DMS79 (cell line): ENCODE data around the gene TES.
"Not testable (repeated sequence)": the region's sequence is repeated elsewhere in the genome, so short reads cannot be mapped to it uniquely, and the experiment has no call there.

Source experiments
- DNase-seq: peaks from one replicate; lab custom pipeline; 2025; lab: John Stamatoyannopoulos, UW

TES gene

DNA sequence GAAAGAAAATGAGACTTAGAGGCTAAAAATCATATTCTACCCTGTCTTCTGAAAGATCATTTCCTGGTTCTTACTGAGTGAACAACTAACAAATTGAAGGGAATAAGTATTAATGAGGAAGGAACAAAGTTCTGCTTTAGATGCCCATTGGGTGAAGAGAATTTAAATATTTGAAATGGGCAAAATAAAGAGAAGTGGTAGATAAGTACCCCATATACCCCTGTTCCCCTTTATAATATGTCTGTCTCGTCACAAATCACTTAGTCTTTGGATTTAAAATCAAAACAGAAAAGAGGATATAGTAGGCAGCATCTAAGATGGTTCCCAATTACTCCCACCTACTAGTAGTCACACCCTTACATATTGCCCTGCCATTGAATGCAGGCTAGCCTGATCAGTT lies 13.2 kb downstream of the TES start:
- DNase-seq: no peak

DNA sequence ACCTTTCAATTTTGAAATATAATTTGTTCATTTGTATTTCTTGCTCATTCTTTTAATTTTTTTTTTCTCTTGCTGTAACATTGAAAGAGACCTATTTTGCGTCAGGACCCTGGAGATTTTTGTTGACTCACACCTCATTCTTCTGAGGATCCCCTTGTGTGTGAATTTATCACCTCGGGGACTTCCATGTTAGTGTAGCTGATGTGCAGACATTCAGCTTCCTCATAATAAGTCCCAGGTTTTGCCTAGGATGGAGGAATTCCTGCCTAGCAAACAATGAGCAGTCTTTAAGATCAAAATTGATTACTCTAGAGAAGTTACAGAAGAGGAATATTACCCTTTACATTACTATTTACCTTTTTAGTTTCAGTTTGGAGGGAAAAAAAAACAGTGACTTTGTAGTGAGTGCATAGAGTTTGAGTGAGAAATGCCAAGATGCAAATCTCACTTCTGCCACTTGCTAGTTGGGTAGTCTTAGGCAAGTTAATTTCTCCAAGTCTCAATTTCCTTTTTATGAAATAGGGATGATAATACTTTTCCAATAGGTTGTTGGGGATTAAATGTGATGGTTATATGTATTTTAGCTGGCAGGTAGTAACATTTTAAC lies 14.3 kb downstream of the TES start:
- no peak for DNase-seq

DNA sequence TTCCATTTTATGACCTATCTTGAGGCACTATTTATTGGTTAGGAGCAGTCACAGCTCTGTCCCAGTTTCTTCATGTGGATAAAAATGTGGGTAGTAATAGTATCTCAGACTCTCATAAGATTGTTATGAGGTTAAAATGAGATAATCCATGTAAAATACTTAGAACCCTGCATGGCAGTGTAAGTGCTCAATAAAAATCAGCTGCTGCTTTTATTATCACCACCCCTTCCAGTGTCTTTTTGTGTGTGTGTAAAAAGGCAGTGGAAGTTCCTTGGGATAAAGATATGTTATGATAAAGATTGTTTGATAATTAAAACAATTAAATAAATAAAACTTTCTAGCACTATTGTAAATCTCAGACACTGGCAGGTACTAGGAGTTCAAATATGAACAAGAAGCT lies 15.5 kb downstream of the TES start:
- DNase-seq: no peak

DNA sequence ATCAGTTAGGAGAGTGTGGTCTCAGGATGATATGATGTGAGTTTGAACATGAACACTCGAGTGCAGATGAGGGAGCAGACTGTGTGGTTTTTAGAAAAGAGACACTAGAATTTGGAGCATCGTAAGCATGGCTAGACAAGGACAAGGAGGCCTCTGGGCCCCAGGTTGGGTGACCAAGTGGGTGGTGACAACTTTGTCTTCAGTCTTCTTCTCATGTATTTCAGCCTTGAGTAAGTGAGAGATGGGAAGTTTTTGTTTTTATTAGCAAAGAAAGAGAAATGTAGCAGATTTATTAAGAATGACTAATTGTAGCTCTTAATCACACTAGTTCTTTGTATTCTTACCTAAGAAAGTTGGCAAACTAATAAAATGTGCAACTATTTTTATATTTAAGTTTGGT lies 16.3 kb downstream of the TES start:
- no peak for DNase-seq

DNA sequence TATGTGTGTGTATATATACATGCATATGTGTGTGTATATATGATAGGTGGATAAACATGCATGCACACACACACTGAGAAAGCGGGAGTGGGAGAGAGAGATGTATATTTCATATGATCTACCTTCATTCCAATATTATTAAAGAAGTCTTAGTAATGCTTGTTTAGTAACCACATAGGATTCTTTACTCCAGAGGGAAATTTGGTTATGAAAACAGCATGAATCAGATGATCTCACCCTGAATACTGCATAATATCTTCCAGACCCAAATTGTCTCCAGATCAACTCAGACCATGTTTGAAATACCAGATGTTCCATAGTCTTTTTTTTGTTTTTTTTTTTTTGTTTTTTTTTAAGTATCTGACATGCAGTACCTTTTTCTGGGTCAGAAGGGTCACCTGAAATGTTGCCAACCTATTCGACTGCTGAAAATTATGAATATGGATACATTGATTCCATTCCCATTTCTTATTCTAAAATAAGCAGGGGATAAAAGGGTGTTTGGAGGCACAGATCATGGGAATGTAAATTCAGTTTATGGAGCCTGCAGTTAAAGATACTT lies 17.4 kb downstream of the TES start:
- DNase-seq: no peak

DNA sequence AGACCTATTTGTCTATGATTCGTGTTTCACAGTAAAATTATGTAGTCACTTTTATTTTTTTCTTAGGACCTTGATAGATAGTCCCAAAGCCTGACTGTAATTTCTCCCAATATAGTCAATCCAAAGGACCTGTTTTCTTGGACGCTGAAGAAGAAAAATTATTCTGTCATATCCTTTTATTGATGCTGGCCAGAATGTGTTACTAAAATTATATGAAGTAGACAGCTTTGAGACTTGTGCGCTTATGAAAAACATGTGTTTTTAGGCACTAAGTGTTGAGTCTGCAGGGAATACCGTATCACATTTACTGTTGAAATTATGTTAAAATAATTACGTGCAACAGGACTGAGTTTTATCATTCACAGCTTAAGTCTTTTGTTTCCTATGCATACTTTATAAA lies 17.9 kb downstream of the TES start:
- no peak for DNase-seq

DNA sequence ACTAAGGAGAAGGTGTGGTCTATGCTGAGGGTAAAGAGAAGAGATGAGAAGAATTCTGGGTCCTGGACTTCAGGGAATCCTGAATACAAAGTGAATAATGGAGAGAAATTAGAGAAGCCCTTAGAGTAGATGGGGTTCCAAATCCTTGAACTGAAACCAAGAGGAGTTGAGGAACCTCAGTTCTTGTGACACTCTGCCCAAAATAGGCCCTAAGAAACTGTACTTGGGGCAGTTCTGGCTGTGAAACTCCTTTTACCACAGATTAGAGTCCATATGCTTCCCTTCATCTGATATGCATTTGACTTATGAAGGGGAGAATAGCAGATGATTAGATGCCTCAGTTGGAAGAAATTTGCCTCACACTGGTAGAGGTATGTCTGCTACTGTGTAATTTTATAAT lies 19.0 kb downstream of the TES start:
- DNase-seq: no peak

DNA sequence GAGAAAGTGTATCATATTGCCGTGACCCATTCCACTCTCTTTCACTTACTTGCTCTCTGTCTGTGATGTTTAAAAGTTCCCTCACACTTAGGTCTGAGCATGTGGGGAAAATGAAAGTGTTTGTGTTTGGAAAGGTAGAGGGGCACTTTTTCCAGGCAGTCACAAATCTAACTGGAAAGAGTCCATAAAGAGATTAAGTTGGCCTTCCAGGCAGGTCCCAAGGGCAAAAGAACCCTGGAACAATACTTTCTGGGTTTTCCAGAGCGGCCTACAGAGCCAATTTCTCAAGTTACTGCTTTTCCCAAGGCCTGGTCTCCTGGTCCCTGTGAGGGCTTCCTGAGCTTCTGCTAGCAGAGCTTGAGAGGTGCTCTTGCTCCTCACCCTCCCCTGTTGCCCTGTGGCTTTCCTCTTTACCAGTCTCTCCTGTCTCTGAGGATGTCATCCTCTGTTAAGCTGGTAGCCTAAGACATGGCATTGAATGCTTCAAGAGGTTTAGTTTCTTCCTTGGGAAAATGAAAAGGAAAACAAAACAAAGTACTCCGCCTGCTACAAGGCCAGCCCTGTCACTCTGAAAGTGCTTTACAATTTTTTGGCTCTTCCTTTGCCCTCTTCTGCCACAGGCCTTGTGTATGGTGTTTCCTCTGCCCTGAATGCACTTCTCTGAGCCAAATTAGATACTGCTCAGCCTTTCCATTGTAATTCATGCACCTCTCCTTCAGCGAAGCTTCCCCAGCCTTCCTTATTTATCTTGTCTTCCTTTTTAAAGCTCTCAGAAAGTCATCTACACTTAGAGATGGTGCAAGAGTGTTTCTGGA lies 20.1 kb downstream of the TES start:
- no peak for DNase-seq

DNA sequence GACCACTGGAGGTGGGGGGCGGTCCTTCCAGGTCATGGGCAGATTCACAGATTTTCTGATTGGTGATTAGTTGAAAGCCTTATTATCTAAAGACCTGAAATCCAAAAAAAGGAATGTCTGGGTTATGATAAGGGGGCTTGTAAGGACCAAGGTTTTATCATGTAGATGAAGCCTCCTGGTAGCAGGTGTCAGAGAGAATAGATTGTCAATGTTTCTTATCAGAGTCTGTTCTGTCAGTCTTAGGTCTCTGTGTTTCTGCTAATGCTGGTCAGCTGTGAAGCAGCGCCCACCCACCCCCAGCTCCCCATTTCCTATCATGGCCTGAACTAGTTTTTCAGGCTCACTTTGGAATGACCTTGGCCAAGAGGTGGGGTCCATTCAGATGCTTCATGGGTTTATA lies 21.2 kb downstream of the TES start:
- DNase-seq: no peak

DNA sequence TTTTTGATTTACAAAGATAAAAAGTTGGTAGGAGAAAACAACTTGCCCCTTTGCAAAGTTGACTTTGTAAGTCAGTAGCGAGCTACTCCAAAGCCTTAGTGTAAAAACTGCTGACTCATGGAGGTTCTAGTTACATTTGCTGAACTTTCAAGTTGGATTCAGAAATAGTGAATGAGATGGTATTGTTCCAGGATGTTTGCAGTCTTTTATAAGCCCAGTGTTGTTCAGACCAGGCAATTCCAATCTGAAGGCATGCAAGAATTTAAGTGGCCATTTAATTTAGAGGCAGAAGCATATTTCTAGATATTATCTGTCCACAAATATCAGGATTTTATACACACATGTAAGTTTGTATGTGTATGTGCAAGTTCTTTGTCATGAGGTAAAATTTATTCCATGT lies 21.6 kb downstream of the TES start:
- DNase-seq: no peak

DNA sequence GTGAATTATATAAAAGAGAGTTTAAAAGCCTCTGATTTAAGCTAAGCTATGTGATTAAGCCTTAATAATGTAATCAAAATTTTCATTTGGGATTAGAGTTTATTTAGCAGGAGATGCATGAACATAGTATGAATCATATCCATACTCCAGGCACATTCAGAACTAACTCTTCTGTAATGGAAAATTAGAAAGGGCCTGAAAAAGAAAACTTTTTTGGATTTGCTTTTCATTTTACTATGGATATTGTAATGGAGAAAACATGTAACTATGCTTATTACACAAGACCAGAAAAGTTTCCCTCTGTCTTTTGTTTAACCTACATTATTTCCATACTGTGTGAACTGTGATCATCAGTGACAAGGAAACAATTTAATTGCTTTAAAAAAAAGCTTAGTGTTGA lies 22.0 kb downstream of the TES start:
- DNase-seq: no peak

DNA sequence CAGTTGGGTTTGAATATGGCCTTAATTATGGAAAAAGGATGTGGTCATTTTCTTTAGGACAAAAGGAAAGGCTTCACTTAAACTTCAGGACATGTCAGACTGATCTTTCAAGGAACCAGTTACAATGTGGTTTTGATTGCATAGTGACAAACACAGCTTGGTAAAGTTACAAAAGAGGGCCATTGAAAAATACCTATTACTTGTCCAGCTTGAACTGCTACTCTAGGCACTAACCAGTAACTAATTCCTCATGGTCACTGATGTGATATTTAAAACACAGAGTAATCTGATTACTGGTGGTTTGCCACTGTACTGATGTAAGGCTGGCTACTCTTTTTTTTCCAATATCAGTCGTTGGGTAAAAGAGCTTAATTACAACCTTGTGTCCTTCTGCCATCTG lies 22.6 kb downstream of the TES start:
- DNase-seq: no peak

DNA sequence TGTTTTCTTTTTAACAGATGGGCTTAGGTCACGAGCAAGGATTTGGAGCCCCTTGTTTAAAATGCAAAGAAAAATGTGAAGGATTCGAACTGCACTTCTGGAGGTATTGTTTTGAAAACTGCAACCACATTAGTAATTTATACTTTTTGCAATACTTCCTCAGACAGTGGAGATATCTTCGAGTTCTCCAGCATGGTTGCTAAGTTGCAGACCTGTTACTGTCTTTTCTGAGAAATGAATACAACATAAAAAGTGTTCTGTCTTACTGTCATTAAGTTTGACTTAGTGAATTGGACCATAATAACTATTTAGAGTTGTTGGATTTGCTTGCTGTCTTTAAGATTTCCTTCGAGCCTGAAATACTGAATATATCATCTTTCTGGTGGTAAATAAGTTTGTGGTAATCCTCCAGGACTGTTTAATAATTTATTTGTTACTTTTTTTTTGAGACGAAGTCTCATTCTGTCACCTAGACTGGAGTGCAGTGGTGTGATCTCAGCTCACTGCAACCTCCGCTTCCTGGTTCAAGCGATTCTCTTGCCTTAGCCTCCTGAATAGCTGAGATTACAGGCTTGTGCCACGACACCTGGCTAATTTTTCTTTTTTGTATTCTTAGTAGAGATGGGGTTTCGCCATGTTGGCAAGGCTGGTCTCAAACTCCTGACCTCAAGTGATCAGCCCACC lies 24.3 kb downstream of the TES start:
- DNase-seq: no peak

DNA sequence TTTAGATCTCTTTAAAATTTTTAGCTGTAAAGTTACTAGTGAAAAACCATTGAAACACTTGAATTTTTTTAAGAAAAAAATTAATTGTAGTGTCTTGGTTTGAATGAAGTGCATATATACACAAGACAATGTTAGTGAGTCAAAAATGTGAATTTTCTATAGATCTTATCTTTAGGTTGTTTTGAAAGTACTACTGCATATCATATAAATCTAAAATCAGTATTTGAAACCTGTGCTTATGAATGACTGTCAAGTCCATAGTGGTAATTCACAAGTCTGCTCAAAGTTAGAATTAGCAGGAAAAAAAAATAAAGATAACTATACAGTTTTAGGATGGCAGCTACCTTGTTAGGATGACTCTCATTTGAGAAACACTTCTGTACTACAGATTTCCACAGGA lies 25.0 kb downstream of the TES start:
- no peak for DNase-seq

DNA sequence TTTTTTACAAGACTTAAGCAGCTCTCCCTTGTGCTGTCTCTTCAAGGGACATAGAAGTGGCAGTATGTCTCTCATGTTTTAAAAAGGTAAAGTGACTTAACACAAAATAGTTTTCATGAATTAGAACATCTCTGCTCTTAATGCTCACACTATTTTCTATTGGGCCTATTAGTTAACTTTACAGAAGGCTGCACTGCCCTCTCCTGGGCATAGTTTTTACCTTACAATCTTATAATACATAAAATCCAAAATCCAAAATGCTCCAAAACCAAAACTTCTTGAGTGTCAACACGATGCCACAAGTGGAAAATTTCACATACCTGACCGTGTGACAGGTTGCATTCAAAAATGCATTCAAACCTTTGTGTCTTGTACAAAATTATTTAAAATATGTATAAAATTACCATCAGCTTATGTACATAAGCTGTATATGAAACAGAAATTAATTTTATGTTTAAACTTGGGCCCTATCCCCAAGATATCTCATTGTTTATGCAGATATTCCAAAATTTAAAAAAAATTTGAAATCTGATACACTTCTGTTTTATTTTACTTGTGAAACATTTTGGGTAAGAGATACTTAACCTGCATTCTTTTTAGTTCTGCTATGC lies 25.8 kb downstream of the TES start:
- no peak for DNase-seq

DNA sequence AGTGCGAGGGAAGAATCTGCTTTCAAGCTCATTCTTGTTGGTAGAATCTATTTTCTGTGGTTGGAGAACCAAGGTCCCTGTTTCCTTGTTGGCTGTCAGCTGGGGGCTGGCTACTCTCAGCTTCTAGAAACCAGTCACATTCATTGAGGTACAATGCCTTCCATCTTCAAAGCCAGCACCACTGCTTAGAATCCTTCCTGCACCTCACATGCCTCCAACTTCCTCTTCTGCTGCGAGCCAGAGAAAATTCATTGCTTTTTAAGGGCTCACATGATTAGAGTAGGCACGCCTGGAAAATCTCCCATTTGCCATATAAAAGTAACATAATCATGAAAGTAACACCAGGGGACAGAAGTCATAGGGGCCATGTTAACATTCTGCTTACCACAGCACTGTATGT lies 28.7 kb downstream of the TES start:
- DNase-seq: no peak

DNA sequence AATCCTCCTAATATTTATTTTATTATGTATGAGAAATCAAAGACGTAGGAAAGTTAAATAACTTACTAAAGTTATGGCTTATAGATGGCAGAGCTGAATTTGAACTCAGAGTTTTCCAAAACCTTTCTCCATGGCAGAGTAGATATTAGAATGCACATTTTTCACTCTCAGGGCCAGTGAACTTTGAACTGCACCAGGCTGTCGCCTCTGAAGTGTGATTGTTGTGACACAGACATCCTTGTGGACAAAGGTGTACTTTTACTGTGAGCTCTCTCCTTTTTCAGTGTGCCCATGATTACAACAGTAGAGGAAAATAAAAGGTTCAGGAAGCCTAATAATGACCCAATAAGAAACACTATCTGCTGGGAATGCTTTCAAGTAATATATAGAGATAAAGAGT lies 29.1 kb downstream of the TES start:
- no peak for DNase-seq

DNA sequence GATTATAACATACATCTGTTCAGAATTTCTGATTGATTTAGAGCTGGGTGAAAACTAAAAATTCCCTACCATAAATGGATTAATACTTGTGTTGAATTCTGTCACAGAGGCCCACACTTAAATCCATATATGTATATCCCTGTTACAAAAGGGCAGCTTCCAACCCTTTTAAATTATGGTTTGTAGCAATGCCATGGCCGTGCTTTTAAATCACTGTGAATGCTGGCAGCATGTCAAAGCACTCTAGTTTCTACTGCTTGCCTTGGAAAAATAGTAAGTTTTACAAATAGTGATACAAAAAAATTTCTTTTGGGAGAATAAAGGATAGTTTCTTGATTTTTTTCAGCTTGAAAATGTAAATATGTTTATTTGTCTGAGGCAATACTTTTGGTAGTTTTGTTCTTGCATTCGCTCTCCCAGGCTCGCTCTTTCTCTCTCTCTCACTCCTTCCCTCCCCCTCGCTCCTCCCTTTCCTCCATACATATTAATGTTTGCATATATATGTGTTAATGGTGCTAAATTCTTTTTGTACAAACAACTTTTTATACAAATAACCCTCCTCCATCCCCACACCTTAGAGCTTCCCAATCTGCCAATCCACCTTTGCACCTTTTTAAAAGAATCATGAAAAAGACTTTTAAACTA lies 29.8 kb downstream of the TES start:
- DNase-seq: no peak

DNA sequence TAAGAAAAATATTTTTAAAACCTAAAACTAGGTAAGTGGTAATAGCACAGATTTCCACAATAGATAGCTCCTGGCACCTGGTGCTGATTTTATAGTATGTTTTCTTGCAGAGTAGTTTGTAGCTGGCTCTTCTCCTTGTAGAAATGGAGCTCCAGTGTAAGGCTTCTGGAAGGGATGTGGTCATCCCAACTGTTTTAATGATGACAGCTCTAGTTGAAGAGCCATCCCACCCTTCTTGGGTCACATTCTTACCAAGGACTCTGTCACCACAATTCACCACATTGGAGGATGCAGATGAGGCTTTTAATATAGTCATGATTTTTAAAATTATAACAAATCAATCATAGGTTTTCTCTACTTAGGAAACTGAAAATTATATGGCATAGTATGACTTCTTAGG lies 31.0 kb downstream of the TES start:
- DNase-seq: no peak

DNA sequence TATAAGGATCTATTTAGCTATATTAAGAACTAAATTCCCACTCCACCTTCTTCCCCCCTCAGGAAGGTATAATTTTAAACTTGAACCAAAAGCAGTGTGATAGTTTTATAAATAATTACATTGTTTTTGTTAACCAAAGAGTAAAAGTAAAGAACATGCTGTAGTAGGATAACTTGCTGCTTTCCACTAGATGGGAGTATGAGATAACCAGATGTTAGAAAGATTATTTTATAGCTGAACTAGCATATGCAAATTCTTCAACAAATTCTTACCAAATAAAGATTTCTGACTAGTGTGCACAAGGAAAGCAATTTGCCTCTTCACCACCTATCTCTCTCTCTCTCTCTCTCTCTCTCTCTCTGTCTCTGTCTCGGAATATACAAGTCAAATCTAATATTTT lies 31.8 kb downstream of the TES start:
- DNase-seq: no peak

DNA sequence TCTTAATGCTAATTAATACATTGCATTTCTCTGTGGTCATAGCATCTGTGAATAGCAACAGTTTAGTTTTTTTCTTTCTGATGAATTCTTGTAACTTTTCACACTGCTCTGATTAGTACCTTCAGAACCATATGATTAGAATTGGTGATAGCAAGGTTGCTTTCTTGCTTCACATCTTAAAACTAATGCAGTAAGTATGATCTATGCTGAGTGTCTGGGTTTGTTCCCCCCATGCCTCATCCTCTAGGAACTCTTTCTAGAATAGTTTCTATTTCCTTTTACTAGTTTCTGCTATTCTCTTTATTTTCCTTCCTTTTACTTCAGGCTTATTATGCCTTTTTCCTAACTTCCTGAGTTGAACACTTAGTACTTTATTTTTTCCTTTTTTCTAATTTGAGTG lies 32.4 kb downstream of the TES start:
- DNase-seq: no peak

DNA sequence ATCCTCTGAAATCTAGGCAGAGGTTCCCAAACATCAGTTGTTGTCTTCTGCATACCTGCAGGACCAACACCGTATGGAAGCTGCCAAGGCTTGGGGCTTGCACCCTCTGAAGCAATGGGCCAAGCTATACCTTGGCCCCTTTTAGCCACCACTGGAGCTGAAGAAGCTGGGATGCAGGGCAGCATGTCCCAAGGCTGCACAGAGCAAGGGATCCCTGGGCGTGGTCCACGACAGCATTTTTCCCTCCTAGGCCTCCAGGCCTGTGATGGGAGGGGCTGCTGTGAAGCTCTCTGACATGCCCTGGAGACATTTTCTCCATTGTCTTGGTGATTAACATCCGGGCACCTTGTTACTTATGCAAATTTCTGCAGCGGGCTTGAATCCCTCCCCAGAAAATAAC lies 34.5 kb downstream of the TES start:
- not testable (repeated sequence) for DNase-seq
